ENCODE data around the gene SKOR1. TPM values are rescaled to one million over a fixed set of nuclear protein-coding genes. Genes with fewer than 3 reads are reported as not detected.

The SKOR1 gene
- total and polyA plus RNA-seq, 2 donors, result 0.21 to 0.60 TPM

GRCh38 chr15:67785431-67785830 is 39.9 kb upstream of the SKOR1 start:
- DNase-seq (ENCODE audit: extremely low spot score), result no peak
- Histone ChIP-seq H3K36me3 (ENCODE audit: insufficient read depth) (no peaks in the 10 kb centered on the region), H3K4me3 (ENCODE audit: low read depth, low read length) (no peak overlapping the region), H3K27ac (ENCODE audit: low read depth) (no peak overlapping the region), H3K4me1 (ENCODE audit: insufficient read depth) (no peaks in the 10 kb centered on the region)
- 85% methylated on average over 5 of the region's 5 CpGs for WGBS

- 96% methylated on average over 4 of the region's 4 CpGs for WGBS
- DNase-seq (ENCODE audit: extremely low spot score), result no peak
- H3K36me3 ChIP-seq (ENCODE audit: insufficient read depth), result no peaks in the 10 kb centered on the region
- no peak overlapping the region for H3K4me3 ChIP-seq (ENCODE audit: low read depth, low read length)
- no peak overlapping the region for H3K27ac ChIP-seq (ENCODE audit: low read depth)
- no peaks in the 10 kb centered on the region for H3K4me1 ChIP-seq (ENCODE audit: insufficient read depth)
Observed at GRCh38 chr15:67786646-67787045, 38.7 kb upstream of the SKOR1 start.

GRCh38 chr15:67788986-67789385 is 36.3 kb upstream of the SKOR1 start:
- DNase-seq (ENCODE audit: extremely low spot score), result no peak
- H3K4me3 ChIP-seq (ENCODE audit: low read depth, low read length), result no peak overlapping the region
- H3K4me1 ChIP-seq (ENCODE audit: insufficient read depth), result no peaks in the 10 kb centered on the region
- H3K27ac ChIP-seq (ENCODE audit: low read depth), result no peak overlapping the region
- no peaks in the 10 kb centered on the region for H3K36me3 ChIP-seq (ENCODE audit: insufficient read depth)

GRCh38 chr15:67790610-67791319 is 34.5 kb upstream of the SKOR1 start:
- WGBS, result 96% methylated on average over 3 of the region's 3 CpGs
- Histone ChIP-seq H3K36me3 (ENCODE audit: insufficient read depth) (no peaks in the 10 kb centered on the region), H3K27ac (ENCODE audit: low read depth) (no peak overlapping the region), H3K4me1 (ENCODE audit: insufficient read depth) (no peaks in the 10 kb centered on the region), H3K4me3 (ENCODE audit: low read depth, low read length) (no peak overlapping the region)
- no peak for DNase-seq (ENCODE audit: extremely low spot score)

GRCh38 chr15:67792250-67792942 is 32.9 kb upstream of the SKOR1 start:
- H3K4me3 ChIP-seq (ENCODE audit: low read depth, low read length), result no peak overlapping the region
- no peaks in the 10 kb centered on the region for H3K4me1 ChIP-seq (ENCODE audit: insufficient read depth)
- DNase-seq (ENCODE audit: extremely low spot score), result no peak
- WGBS, result 63% methylated on average over 8 of the region's 8 CpGs
- H3K27ac ChIP-seq (ENCODE audit: low read depth), result no peak overlapping the region
- no peaks in the 10 kb centered on the region for H3K36me3 ChIP-seq (ENCODE audit: insufficient read depth)

- Histone ChIP-seq H3K27ac (ENCODE audit: low read depth) (no peak overlapping the region), H3K36me3 (ENCODE audit: insufficient read depth) (no peaks in the 10 kb centered on the region), H3K4me1 (ENCODE audit: insufficient read depth) (no peaks in the 10 kb centered on the region), H3K4me3 (ENCODE audit: low read depth, low read length) (no peak overlapping the region)
- no peak for DNase-seq (ENCODE audit: extremely low spot score)
- 94% methylated on average over 4 of the region's 4 CpGs for WGBS
Observed at GRCh38 chr15:67794832-67795574, 30.3 kb upstream of the SKOR1 start.

GRCh38 chr15:67796196-67797127 is 28.8 kb upstream of the SKOR1 start:
- Histone ChIP-seq H3K36me3 (ENCODE audit: insufficient read depth) (no peaks in the 10 kb centered on the region), H3K27ac (ENCODE audit: low read depth) (no peak overlapping the region), H3K4me3 (ENCODE audit: low read depth, low read length) (no peak overlapping the region), H3K4me1 (ENCODE audit: insufficient read depth) (no peaks in the 10 kb centered on the region)
- DNase-seq (ENCODE audit: extremely low spot score), result no peak
- 70% methylated on average over 4 of the region's 4 CpGs for WGBS

GRCh38 chr15:67799801-67800205 is 25.5 kb upstream of the SKOR1 start:
- H3K36me3 ChIP-seq (ENCODE audit: insufficient read depth), result no peaks in the 10 kb centered on the region
- H3K27ac ChIP-seq (ENCODE audit: low read depth), result no peak overlapping the region
- no peak for DNase-seq (ENCODE audit: extremely low spot score)
- no peaks in the 10 kb centered on the region for H3K4me1 ChIP-seq (ENCODE audit: insufficient read depth)
- 53% methylated on average over 6 of the region's 6 CpGs for WGBS
- H3K4me3 ChIP-seq (ENCODE audit: low read depth, low read length), result no peak overlapping the region

GRCh38 chr15:67801142-67801541 is 24.2 kb upstream of the SKOR1 start:
- no peak for DNase-seq (ENCODE audit: extremely low spot score)
- H3K27ac ChIP-seq (ENCODE audit: low read depth), result no peak overlapping the region
- H3K4me3 ChIP-seq (ENCODE audit: low read depth, low read length), result no peak overlapping the region
- H3K36me3 ChIP-seq (ENCODE audit: insufficient read depth), result no peaks in the 10 kb centered on the region
- WGBS, result 93% methylated on average over 2 of the region's 2 CpGs
- H3K4me1 ChIP-seq (ENCODE audit: insufficient read depth), result no peaks in the 10 kb centered on the region

GRCh38 chr15:67801926-67802914 is 23.1 kb upstream of the SKOR1 start:
- no peak for DNase-seq (ENCODE audit: extremely low spot score)
- WGBS, result 86% methylated on average over 19 of the region's 19 CpGs
- no peaks in the 10 kb centered on the region for H3K36me3 ChIP-seq (ENCODE audit: insufficient read depth)
- H3K27ac ChIP-seq (ENCODE audit: low read depth), result no peak overlapping the region
- no peaks in the 10 kb centered on the region for H3K4me1 ChIP-seq (ENCODE audit: insufficient read depth)
- H3K4me3 ChIP-seq (ENCODE audit: low read depth, low read length), result no peak overlapping the region

GRCh38 chr15:67803299-67803698 is 22.0 kb upstream of the SKOR1 start:
- 85% methylated on average over 3 of the region's 3 CpGs for WGBS
- DNase-seq (ENCODE audit: extremely low spot score), result no peak
- no peaks in the 10 kb centered on the region for H3K36me3 ChIP-seq (ENCODE audit: insufficient read depth)
- H3K4me3 ChIP-seq (ENCODE audit: low read depth, low read length), result no peak overlapping the region
- no peak overlapping the region for H3K27ac ChIP-seq (ENCODE audit: low read depth)
- no peaks in the 10 kb centered on the region for H3K4me1 ChIP-seq (ENCODE audit: insufficient read depth)

GRCh38 chr15:67803996-67804843 is 21.1 kb upstream of the SKOR1 start:
- 79% methylated on average over 27 of the region's 27 CpGs for WGBS
- Histone ChIP-seq H3K36me3 (ENCODE audit: insufficient read depth) (no peaks in the 10 kb centered on the region), H3K4me1 (ENCODE audit: insufficient read depth) (no peaks in the 10 kb centered on the region), H3K4me3 (ENCODE audit: low read depth, low read length) (no peak overlapping the region), H3K27ac (ENCODE audit: low read depth) (no peak overlapping the region)
- DNase-seq (ENCODE audit: extremely low spot score), result no peak
